Neuronal stem cell (in vitro differentiated cells): Measurements from ENCODE around the gene OR9G1.

ENCODE experiments used
- DNase-seq: peaks from one replicate; pipeline ENCODE4 v3.0.0-alpha.2; 2013; ENCODE audit warnings: low spot score
- H2AFZ ChIP-seq: one replicate; pipeline ENCODE4 v1.6.1; 2013; ENCODE audit warnings: mild to moderate bottlenecking, low read length, inconsistent platforms
- H2AK5ac ChIP-seq: 2 replicates; pipeline ENCODE4 v1.6.1; 2013; ENCODE audit warnings: low read depth, mild to moderate bottlenecking, inconsistent platforms, low read length, moderate library complexity, mixed read lengths
- H2BK120ac ChIP-seq: 2 replicates; pipeline ENCODE4 v1.6.1; 2013; ENCODE audit warnings: low read depth, mild to moderate bottlenecking, inconsistent platforms, low read length, moderate library complexity, mixed read lengths
- H2BK12ac ChIP-seq: one replicate; pipeline ENCODE4 v1.6.1; 2013; ENCODE audit warnings: low read length, inconsistent platforms
- H2BK15ac ChIP-seq: 2 replicates; pipeline ENCODE4 v1.6.1; 2013; ENCODE audit warnings: mild to moderate bottlenecking, low read length, inconsistent platforms, mixed read lengths
- H2BK5ac ChIP-seq: one replicate; pipeline ENCODE4 v1.6.1; 2013; ENCODE audit warnings: inconsistent platforms, mild to moderate bottlenecking, low read length, moderate library complexity
- H3K14ac ChIP-seq: one replicate; pipeline ENCODE4 v1.6.1; 2013; ENCODE audit warnings: low read length, inconsistent platforms
- H3K18ac ChIP-seq: 2 replicates; pipeline ENCODE4 v1.6.1; 2013; ENCODE audit warnings: low read length, inconsistent platforms
- H3K23ac ChIP-seq: 2 replicates; pipeline ENCODE4 v1.6.1; 2013; ENCODE audit warnings: low read depth, mild to moderate bottlenecking, mixed read lengths, low read length, inconsistent platforms; ENCODE audit not compliant: poor library complexity
- H3K27ac ChIP-seq: replicated peaks from 3 replicates; pipeline ENCODE4 v1.5.1; 2013; ENCODE audit warnings: low read length, inconsistent platforms
- H3K27me3 ChIP-seq, 3 experiments: 2 replicates each; pipeline ENCODE4 v1.6.1; 2013; ENCODE audit warnings: low read length in 3 of 3, mild to moderate bottlenecking in 2 of 3, inconsistent platforms in 1 of 3, low read depth in 1 of 3, mixed read lengths in 1 of 3, moderate library complexity in 1 of 3; ENCODE audit not compliant: control insufficient read depth in 3 of 3, insufficient read depth in 3 of 3
- H3K36me3 ChIP-seq, 2 donors: replicated peaks in 1 of 2; 2 replicates each; pipeline ENCODE4 v1.6.1; 2013; ENCODE audit warnings: low read length in 2 of 2; ENCODE audit not compliant: control insufficient read depth in 2 of 2, insufficient read depth in 2 of 2
- H3K4ac ChIP-seq: 2 replicates; pipeline ENCODE4 v1.6.1; 2013; ENCODE audit warnings: inconsistent platforms, mild to moderate bottlenecking, low read length, moderate library complexity
- H3K4me1 ChIP-seq, 2 donors: 1 replicate in 1 of 2; 2 replicates in 1 of 2; pipeline ENCODE4 v1.6.1; 2013; ENCODE audit warnings: low read length in 2 of 2, low read depth in 1 of 2; ENCODE audit not compliant: control insufficient read depth in 2 of 2, insufficient read depth in 1 of 2
- H3K4me2 ChIP-seq: one replicate; pipeline ENCODE4 v1.6.1; 2013; ENCODE audit warnings: mild to moderate bottlenecking, low read length, inconsistent platforms; ENCODE audit not compliant: insufficient read depth, poor library complexity, severe bottlenecking
- H3K4me3 ChIP-seq, 2 donors: 2 replicates each; pipeline ENCODE4 v1.5.1; 2013; ENCODE audit warnings: low read length in 2 of 2, mild to moderate bottlenecking in 2 of 2, inconsistent platforms in 1 of 2, moderate library complexity in 1 of 2
- H3K79me1 ChIP-seq: one replicate; pipeline ENCODE4 v1.6.1; 2013; ENCODE audit warnings: low read depth, mild to moderate bottlenecking, inconsistent platforms, low read length, moderate library complexity
- H3K9ac ChIP-seq: one replicate; pipeline ENCODE4 v1.6.1; 2013; ENCODE audit warnings: mild to moderate bottlenecking, low read depth, low read length, inconsistent platforms; ENCODE audit not compliant: poor library complexity
- H3K9me3 ChIP-seq, 2 donors: replicated peaks in 1 of 2; 2 replicates each; pipeline versions ENCODE3 to v1.6.1; 2013; ENCODE audit warnings: low read length in 2 of 2, mild to moderate bottlenecking in 2 of 2, inconsistent platforms in 1 of 2, low read depth in 1 of 2, mixed read lengths in 1 of 2, moderate library complexity in 1 of 2; ENCODE audit not compliant: control insufficient read depth in 2 of 2, insufficient read depth in 1 of 2
- H4K8ac ChIP-seq: one replicate; pipeline ENCODE4 v1.6.1; 2013; ENCODE audit warnings: low read depth, mild to moderate bottlenecking, inconsistent platforms, low read length, moderate library complexity
- H4K91ac ChIP-seq: one replicate; pipeline ENCODE4 v1.6.1; 2013; ENCODE audit warnings: low read length, low read depth, mild to moderate bottlenecking, inconsistent platforms; ENCODE audit not compliant: poor library complexity
- WGBS, 2 donors: extraction: QIAGEN DNeasy Blood & Tissue Kit; methylation state at CpG; one replicate each; pipeline ENCODE4 v1.1.7; 2013; ENCODE audit warnings: missing lambda C conversion rate in 2 of 2, mixed read lengths in 1 of 2; ENCODE audit not compliant: insufficient read length in 2 of 2, insufficient replicate concordance in 1 of 2; ENCODE audit errors: extremely low coverage in 2 of 2; 5-methylcytosine and 5-hydroxymethylcytosine counted together

OR9G1 gene

GRCh38 chr11:56700914-56701485, 2.1 kb downstream of the OR9G1 start:
- H3K27ac ChIP-seq = no peak overlapping the region
- no peak overlapping the region for H3K4me3 ChIP-seq
- DNase-seq = no peak
- no peak overlapping the region for H4K91ac ChIP-seq
- H3K23ac ChIP-seq = no peak overlapping the region
- no CpG with 5 or more reads among the region's 8 CpGs for WGBS, 2 donors
- no peak overlapping the region for H2AK5ac ChIP-seq
- no peak overlapping the region for H4K8ac ChIP-seq
- H3K9ac ChIP-seq = no peak overlapping the region
- no peak overlapping the region for H3K14ac ChIP-seq
- H3K4ac ChIP-seq = no peak overlapping the region
- no peak overlapping the region for H2BK5ac ChIP-seq
- H3K36me3 ChIP-seq = no peaks in the 10 kb centered on the region
- no peaks in the 10 kb centered on the region for H3K4me1 ChIP-seq
- H2BK120ac ChIP-seq = no peak overlapping the region
- H3K79me1 ChIP-seq = no peaks in the 10 kb centered on the region
- no peak overlapping the region for H2AFZ ChIP-seq
- H3K18ac ChIP-seq = no peak overlapping the region
- no peak overlapping the region for H3K4me2 ChIP-seq
- H2BK15ac ChIP-seq = no peak overlapping the region
- H3K27me3 ChIP-seq = no peaks in the 10 kb centered on the region
- H2BK12ac ChIP-seq = no peak overlapping the region
- H3K9me3 ChIP-seq = no peaks in the 10 kb centered on the region

- no peak overlapping the region for H3K4me3 ChIP-seq
- no peak overlapping the region for H2AFZ ChIP-seq
- H2BK5ac ChIP-seq = no peak overlapping the region
- no peaks in the 10 kb centered on the region for H3K79me1 ChIP-seq
- no peak overlapping the region for H4K91ac ChIP-seq
- H3K27ac ChIP-seq = no peak overlapping the region
- H3K9me3 ChIP-seq = no peaks in the 10 kb centered on the region
- H2BK12ac ChIP-seq = no peak overlapping the region
- no peak overlapping the region for H3K23ac ChIP-seq
- H3K18ac ChIP-seq = no peak overlapping the region
- H3K4me1 ChIP-seq = no peaks in the 10 kb centered on the region
- no peak overlapping the region for H2BK120ac ChIP-seq
- no peaks in the 10 kb centered on the region for H3K27me3 ChIP-seq
- DNase-seq = no peak
- no peaks in the 10 kb centered on the region for H3K36me3 ChIP-seq
- WGBS, 2 donors = no CpG with 5 or more reads among the region's 1 CpG
- no peak overlapping the region for H3K4ac ChIP-seq
- H3K14ac ChIP-seq = no peak overlapping the region
- no peak overlapping the region for H2BK15ac ChIP-seq
- H3K9ac ChIP-seq = no peak overlapping the region
- H4K8ac ChIP-seq = no peak overlapping the region
- no peak overlapping the region for H2AK5ac ChIP-seq
- no peak overlapping the region for H3K4me2 ChIP-seq
Measured at GRCh38 chr11:56705784-56706396, 7.0 kb downstream of the OR9G1 start.

- Histone ChIP-seq H2BK12ac (no peak overlapping the region), H2BK15ac (no peak overlapping the region), H3K79me1 (no peaks in the 10 kb centered on the region), H2BK120ac (no peak overlapping the region), H4K91ac (no peak overlapping the region), H2BK5ac (no peak overlapping the region), H3K9me3 (no peaks in the 10 kb centered on the region), H3K27ac (no peak overlapping the region), H2AFZ (no peak overlapping the region), H3K36me3 (no peaks in the 10 kb centered on the region), H3K4me1 (no peaks in the 10 kb centered on the region), H3K18ac (no peak overlapping the region), H3K4me3 (no peak overlapping the region), H3K14ac (no peak overlapping the region), H4K8ac (no peak overlapping the region), H3K27me3 (no peaks in the 10 kb centered on the region), H3K23ac (no peak overlapping the region), H3K4ac (no peak overlapping the region), H2AK5ac (no peak overlapping the region), H3K4me2 (no peak overlapping the region), H3K9ac (no peak overlapping the region)
- no CpG with 5 or more reads among the region's 2 CpGs for WGBS, 2 donors
- no peak for DNase-seq
Measured at GRCh38 chr11:56706486-56706885, 7.6 kb downstream of the OR9G1 start.

- Histone ChIP-seq H2AFZ (no peak overlapping the region), H3K14ac (no peak overlapping the region), H2BK12ac (no peak overlapping the region), H2BK120ac (no peak overlapping the region), H3K18ac (no peak overlapping the region), H2AK5ac (no peak overlapping the region), H3K27ac (no peak overlapping the region), H3K36me3 (no peaks in the 10 kb centered on the region), H3K9ac (no peak overlapping the region), H4K91ac (no peak overlapping the region), H3K79me1 (peaks cover 2% of the 10 kb centered on the region), H3K23ac (no peak overlapping the region), H2BK5ac (no peak overlapping the region), H2BK15ac (no peak overlapping the region), H3K27me3 (no peaks in the 10 kb centered on the region), H3K9me3 (no peaks in the 10 kb centered on the region), H3K4me1 (no peaks in the 10 kb centered on the region), H3K4me2 (no peak overlapping the region), H4K8ac (no peak overlapping the region), H3K4ac (no peak overlapping the region), H3K4me3 (no peak overlapping the region)
- DNase-seq = no peak
- WGBS, 2 donors = no CpG with 5 or more reads among the region's 2 CpGs
Measured at GRCh38 chr11:56714206-56714605, 15.3 kb downstream of the OR9G1 start.
